BJ (cell line): ENCODE measurements around the gene PTPRB. TPM values are rescaled to one million over a fixed set of nuclear protein-coding genes. Genes with fewer than 3 reads are reported as not detected.
A peak's percentile ranks its signal among the peaks of the same experiment; 100 is the strongest.

ENCODE experiments used
- CTCF ChIA-PET: fragments of 350-600 bp; formaldehyde crosslinking; extraction: SDS; loops from one replicate; lab custom pipeline; 2021; ENCODE audit warnings: antibody characterized with exemption, inconsistent platforms; lab: Yijun Ruan, JAX
- POLR2A ChIA-PET: fragments of 300-600 bp; sonication (Branson Sonifier 250); formaldehyde crosslinking; extraction: SDS; loops from one replicate; lab custom pipeline; 2021; ENCODE audit warnings: antibody characterized with exemption; lab: Charles Lee
- DNase-seq: peaks from one replicate; pipeline ENCODE4 v3.0.0-alpha.2; 2011; ENCODE audit warnings: low read depth
- H3K27me3 ChIP-seq: 2 replicates; pipeline ENCODE4 v1.6.0; 2011; ENCODE audit warnings: low read length; ENCODE audit not compliant: control insufficient read depth, insufficient read depth
- H3K36me3 ChIP-seq: 2 replicates; pipeline ENCODE4 v1.5.1; 2011; ENCODE audit warnings: low read length; ENCODE audit not compliant: control insufficient read depth, insufficient read depth
- H3K4me3 ChIP-seq: 2 replicates; pipeline ENCODE4 v1.5.1; 2011; ENCODE audit warnings: low read depth, mild to moderate bottlenecking, control low read depth, low read length
- CTCF ChIP-seq: IDR thresholded peaks from 2 replicates; pipeline ENCODE4 v1.5.1; 2011; ENCODE audit warnings: low read depth, mild to moderate bottlenecking, control low read depth, inconsistent platforms, low read length, moderate library complexity; ENCODE audit not compliant: insufficient read depth
- polyA plus RNA-seq: library from polyadenylated mRNA; depleted of rRNA; stranded (reverse); fragments of >200 nt; gene quantifications from 2 replicates; pipeline ENCODE4 v1.2.3, GENCODE V29; 2011

The PTPRB gene
- polyA plus RNA-seq, 1 experiment, result 1.7 TPM

- no peaks in the 10 kb centered on the region for H3K27me3 ChIP-seq
- TF ChIP-seq CTCF, result no peak
- no peak overlapping the region for H3K4me3 ChIP-seq
- DNase-seq, result peak; percentile 74
- POLR2A ChIA-PET, result no interaction called here
- CTCF ChIA-PET, result no interaction called here
- no peaks in the 10 kb centered on the region for H3K36me3 ChIP-seq
Measured at GRCh38 chr12:70645494-70646317, 8.5 kb upstream of the PTPRB start.

GRCh38 chr12:70644861-70645260, 7.6 kb upstream of the PTPRB start:
- POLR2A ChIA-PET, result interaction anchor here (0.6 kb wide), 2 partner anchors 924 to 1707 kb away, joined by 3 to 4 read pairs; no protein-coding TSS in a partner anchor
- DNase-seq, result no peak
- no peak for TF ChIP-seq CTCF
- Histone ChIP-seq H3K36me3 (no peaks in the 10 kb centered on the region), H3K4me3 (no peak overlapping the region), H3K27me3 (no peaks in the 10 kb centered on the region)
- CTCF ChIA-PET, result interaction anchor here (0.9 kb wide), 1 partner anchor 744 kb away, joined by 3 read pairs; no protein-coding TSS in a partner anchor

- POLR2A ChIA-PET, result no interaction called here
- no peak for DNase-seq
- CTCF ChIA-PET, result interaction anchor here (1.2 to 1.3 kb wide), 2 partner anchors 34 to 48 kb away, joined by 4 read pairs; no protein-coding TSS in a partner anchor
- H3K4me3 ChIP-seq, result no peak overlapping the region
- no peaks in the 10 kb centered on the region for H3K27me3 ChIP-seq
- TF ChIP-seq CTCF, result no peak
- no peaks in the 10 kb centered on the region for H3K36me3 ChIP-seq
Measured at GRCh38 chr12:70643939-70644338, 6.7 kb upstream of the PTPRB start.

- H3K27me3 ChIP-seq, result no peaks in the 10 kb centered on the region
- ChIA-PET POLR2A (no interaction called here), CTCF (interaction anchor here (1.0 to 1.3 kb wide), 2 partner anchors 21 to 46 kb away, joined by 3 read pairs; no protein-coding TSS in a partner anchor)
- no peak for DNase-seq
- H3K36me3 ChIP-seq, result no peaks in the 10 kb centered on the region
- no peak overlapping the region for H3K4me3 ChIP-seq
- no peak for TF ChIP-seq CTCF
Measured at GRCh38 chr12:70641691-70642090, 4.5 kb upstream of the PTPRB start.

GRCh38 chr12:70640901-70641300, 3.7 kb upstream of the PTPRB start:
- no peak for DNase-seq
- Histone ChIP-seq H3K4me3 (no peak overlapping the region), H3K36me3 (no peaks in the 10 kb centered on the region), H3K27me3 (no peaks in the 10 kb centered on the region)
- CTCF ChIA-PET, result interaction anchor here (1.3 kb wide), 1 partner anchor 47 kb away, joined by 3 read pairs; no protein-coding TSS in a partner anchor
- POLR2A ChIA-PET, result no interaction called here
- TF ChIP-seq CTCF, result no peak
